ENCODE results near the gene ANKRD13D.
"Not testable (repeated sequence)": the region's sequence is repeated elsewhere in the genome, so short reads cannot be mapped to it uniquely, and the experiment has no call there.

Gene ANKRD13D

GRCh38 chr11:67260885-67261639, 28.0 kb upstream of the ANKRD13D start:
- not testable (repeated sequence) for DNase-seq (ENCODE audit: low read depth)
- H3K4me3 ChIP-seq (ENCODE audit: low read depth, low read length) = peak overlapping the region; percentile 47

GRCh38 chr11:67261640-67261945, 27.5 kb upstream of the ANKRD13D start:
- peak overlapping the region; percentile 47 for H3K4me3 ChIP-seq (ENCODE audit: low read depth, low read length)
- DNase-seq (ENCODE audit: low read depth) = no peak

DNA sequence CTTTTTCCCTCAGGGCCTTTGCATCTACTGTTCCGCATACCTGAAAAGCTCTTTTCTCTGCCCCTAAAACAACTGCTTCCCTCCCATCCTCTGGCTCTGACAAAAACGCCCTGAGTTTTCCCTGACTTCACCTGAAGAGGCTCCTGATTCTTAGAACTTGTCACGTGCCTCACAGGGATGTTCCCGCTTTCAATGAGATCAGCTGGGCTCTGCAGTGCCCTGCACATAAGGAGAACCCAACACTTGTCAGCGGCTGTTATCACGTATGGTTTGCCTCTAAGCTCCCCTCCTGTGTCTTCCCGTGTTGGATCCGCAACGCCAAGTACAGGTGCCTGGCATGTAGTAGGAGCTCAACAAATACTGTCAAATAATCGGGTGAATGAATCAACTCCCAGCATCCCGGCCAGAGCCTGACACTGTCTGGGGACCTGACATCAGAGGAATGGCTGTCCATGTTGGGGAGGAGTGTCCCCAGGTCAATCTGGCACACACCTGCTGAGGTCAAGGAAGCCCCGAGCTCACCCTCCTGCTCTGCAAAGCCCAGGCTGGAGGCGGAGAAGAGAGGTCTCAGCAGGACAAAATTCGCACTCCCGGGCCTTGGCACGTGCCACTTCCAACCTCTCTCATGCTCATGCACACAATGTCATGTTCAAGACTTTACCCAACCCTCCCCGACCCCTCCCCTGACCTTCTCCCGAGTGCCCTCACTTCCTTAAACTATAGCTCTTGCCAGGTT, 27.0 kb upstream of the ANKRD13D start:
- no peak overlapping the region for H3K4me3 ChIP-seq (ENCODE audit: low read depth, low read length)
- DNase-seq (ENCODE audit: low read depth) = no peak

DNA sequence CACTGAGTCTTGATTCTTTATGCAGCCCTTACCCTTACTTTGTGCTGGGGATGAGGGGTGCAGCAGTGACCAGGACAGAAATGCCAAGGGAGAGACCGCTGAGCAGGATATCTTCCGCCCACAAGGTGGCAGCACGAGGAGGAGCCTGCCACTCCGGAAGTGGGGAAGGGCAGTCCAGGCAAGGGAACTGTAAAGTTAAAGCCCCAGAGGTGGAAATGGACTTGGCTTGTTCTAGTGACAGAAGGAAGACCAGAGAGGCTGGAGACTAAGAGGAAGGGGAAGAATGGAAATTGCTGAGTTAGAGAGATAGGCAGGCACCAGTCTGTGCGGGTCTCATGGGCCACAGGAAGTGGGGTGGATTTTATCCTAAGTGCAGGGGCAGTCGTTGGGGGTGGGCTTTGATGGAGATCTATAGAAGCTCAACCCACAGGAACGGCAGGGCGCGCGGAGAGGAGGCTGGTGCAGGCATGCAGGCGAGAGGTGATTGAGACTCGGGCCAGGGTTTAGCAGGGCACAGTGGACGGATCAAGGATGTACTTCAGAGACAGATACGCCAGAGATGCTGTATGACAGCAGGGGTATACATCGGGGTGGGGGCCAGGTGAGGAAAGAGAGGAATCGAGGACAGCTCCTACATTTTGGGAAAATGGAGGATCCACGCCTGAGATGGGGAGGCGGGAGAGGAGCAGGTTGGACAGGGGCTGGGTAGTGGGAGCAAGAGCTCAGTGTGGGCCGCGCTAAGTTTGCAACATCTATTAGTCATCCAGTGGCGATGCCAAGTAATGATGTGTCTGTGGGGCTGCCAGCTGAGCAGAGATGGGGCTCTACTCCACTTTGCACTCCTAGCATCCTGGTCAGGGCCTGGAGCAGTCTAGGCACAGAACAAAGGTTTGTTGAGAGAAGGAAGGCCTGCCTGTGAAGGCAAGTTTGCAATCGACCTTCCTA, 26.1 kb upstream of the ANKRD13D start:
- no peak overlapping the region for H3K4me3 ChIP-seq (ENCODE audit: low read depth, low read length)
- peak; percentile 55 for DNase-seq (ENCODE audit: low read depth)

GRCh38 chr11:67264260-67264659, 24.8 kb upstream of the ANKRD13D start:
- no peak for DNase-seq (ENCODE audit: low read depth)
- H3K4me3 ChIP-seq (ENCODE audit: low read depth, low read length) = no peak overlapping the region

GRCh38 chr11:67264877-67265632, 24.0 kb upstream of the ANKRD13D start:
- no peak for DNase-seq (ENCODE audit: low read depth)

DNA sequence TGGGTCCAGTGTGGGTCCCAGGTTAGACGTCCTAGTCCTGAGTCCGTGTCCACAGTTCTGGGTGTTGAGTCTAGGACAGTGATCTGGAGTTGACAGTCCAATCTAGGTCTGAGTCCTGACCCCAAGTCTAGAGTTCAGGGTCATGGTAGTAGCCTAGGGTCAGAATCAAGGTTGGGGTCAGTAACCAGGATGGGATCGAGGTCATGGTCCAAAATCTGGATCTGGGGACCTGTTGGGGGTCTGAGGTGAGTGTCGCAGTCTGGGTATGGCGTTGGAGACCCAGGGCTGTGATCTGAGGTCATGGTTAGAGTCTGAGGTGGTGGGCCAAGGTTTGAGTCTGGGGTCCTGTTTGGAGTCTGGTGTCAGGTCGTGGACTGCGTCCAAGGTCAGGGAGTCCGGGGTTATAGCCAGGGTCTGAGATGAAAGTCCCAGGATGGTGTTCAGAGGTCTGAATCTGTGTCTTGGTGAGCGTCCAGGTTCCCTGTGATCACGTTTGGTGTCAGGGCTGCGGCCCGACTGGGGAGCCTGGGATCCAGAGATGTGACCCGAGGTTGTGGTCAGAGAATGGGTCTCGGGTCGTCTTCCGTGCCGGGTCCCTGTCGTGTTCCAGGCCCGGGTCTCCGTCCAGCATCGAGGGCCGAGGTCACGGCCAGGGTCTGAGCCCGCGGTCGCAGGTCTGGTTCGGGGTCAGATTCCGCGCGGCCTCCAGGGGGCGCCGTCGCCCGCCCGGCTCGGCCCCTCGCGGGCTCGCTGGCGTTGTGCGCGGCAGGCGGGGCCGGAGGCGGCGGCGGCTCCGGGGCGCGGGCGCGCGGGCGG, 23.3 kb upstream of the ANKRD13D start:
- peak overlapping the region; percentile 30 for H3K4me3 ChIP-seq (ENCODE audit: low read depth, low read length)
- DNase-seq (ENCODE audit: low read depth) = no peak

More at GRCh38 chr11:67264877-67265632, 24.0 kb upstream of the ANKRD13D start:
- H3K4me3 ChIP-seq (ENCODE audit: low read depth, low read length) = no peak overlapping the region

DNA sequence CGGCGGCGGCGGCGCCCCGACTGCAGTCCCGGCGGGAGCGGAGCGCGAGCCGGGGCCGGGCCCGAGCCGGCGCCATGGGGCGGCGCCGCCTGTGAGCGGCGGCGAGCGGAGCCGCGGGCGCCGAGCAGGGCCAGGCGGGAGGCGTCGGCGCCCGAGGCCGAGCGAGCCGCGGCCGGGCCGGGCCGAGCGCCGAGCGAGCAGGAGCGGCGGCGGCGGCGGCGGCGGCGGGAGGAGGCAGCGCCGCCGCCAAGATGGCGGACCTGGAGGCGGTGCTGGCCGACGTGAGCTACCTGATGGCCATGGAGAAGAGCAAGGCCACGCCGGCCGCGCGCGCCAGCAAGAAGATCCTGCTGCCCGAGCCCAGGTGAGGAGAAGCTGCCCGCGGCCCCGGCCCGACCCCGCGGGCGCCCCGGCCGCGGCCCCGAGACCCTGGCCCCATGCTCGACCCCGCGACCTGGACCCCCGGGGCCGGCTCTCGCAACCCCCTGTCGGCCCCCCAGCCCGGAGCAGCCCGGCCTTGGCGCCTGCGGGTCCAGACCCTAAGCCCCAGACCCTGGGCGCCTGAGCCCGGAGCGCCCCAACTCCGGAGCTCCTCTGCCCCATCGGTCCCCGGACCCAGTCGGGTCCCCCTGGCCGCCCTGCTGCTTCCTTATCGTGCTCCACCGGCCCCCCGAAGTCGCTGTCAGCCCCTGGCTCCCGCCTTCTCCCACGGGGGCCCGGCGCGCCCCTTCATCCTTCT, 22.5 kb upstream of the ANKRD13D start, which contains the start of gene GRK2:
GRK2 (plus strand) TSS at position 25 of the 739 bp plus-strand sequence; CDS start at position 252, 227 bp downstream.
- H3K4me3 ChIP-seq (ENCODE audit: low read depth, low read length) = peak within 1 kb of the TSS; percentile 88
- no peak for DNase-seq (ENCODE audit: low read depth)

GRCh38 chr11:67267188-67268080, 21.7 kb upstream of the ANKRD13D start:
- peak overlapping the region; percentile 88 for H3K4me3 ChIP-seq (ENCODE audit: low read depth, low read length)
- DNase-seq (ENCODE audit: low read depth) = no peak

DNA sequence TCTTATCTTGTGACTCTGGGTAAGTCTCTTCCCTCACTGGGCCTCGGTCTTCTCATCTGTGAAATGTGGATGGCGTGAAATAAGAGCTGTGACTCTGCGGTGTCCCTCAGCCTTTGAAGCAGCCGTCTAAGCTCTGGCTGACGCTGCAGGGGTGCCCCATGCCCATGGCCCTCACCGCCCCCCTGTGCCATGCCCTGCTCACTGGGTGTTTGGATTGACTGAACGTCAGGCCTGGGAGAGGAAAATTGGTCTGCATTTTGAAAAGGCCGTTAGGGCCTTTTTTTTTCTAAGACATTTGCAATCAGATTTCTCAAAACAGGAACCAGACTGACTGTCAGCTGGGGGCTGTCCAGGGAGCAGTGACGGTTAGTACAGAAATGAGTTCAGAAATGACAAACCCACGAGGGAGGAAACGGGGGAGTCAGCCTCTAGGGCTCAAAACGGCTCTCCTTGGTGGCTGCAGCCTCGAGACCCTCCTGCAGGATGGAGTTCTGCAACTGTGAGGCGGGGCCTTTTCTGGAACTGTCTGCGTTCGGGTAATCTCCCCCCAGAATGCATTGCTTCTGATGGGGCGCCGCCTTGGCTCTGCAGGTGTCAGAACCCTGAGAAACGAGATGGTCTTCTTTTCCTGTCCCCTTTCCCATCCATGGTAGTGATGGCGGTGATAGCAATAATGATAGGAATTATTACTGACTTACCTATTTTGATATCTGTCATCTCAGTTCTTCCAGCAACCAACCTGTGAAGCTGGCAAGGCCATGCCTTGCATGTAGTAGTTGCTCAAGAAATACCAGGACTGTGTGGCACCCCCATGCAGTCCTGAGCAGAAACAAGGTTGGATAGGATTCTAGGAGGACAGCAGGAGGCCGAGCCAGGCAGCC, 20.8 kb upstream of the ANKRD13D start:
- no peak for DNase-seq (ENCODE audit: low read depth)
- H3K4me3 ChIP-seq (ENCODE audit: low read depth, low read length) = peak overlapping the region; percentile 88

- DNase-seq (ENCODE audit: low read depth) = no peak
- H3K4me3 ChIP-seq (ENCODE audit: low read depth, low read length) = no peak overlapping the region
These were observed 20.2 kb upstream of the ANKRD13D start for GRCh38 chr11:67268962-67269268.

- DNase-seq (ENCODE audit: low read depth) = no peak
- peak overlapping the region; percentile 29 for H3K4me3 ChIP-seq (ENCODE audit: low read depth, low read length)
These were observed 19.5 kb upstream of the ANKRD13D start for GRCh38 chr11:67269401-67270255.

DNA sequence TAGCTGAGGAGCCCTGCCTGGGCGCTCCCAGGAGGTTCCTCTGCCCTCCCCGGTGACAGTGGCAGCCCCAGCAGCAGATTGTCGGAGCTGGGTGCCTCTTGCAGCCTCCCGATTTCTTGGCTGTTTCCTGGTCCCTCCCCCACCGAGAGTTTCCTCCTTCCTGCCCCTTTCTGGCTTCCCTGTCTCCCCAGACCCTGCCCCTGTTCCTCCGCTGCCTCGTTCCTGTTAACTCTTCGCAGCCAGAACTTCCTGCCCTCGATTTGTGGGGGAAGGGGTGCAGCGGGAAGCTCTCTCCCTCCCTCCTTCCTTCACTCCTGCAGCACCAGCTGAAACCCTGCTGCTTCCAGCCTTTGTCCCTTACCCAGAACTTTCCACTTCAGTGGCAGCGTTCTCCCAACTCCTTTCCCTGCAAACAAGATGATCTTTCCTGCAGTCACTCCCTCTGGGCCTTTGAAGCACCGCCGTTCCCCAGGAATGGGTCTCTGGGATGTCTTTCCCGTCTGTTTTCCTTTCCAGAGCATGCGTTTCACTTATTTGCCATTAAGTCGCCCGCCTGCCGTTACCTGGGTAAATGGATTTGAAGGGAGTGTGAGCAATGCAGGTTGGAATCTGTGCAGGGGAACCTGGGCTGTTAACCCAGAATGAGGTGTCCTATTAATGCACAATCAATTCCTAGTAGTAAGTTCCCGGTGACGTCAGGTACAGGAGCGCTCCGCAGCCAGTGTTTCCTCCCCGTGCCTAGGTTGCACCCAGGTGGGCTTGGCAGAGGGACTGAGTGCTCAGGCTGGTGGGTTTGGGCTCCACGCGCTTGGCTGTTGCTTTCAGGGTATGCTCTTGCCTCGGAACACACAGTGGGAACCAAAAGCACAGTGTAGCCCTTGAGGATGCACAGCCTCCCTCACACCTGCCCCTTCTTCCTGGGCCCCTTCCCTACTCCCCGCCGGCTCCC, 18.6 kb upstream of the ANKRD13D start:
- DNase-seq (ENCODE audit: low read depth) = no peak
- H3K4me3 ChIP-seq (ENCODE audit: low read depth, low read length) = peak overlapping the region; percentile 29

DNA sequence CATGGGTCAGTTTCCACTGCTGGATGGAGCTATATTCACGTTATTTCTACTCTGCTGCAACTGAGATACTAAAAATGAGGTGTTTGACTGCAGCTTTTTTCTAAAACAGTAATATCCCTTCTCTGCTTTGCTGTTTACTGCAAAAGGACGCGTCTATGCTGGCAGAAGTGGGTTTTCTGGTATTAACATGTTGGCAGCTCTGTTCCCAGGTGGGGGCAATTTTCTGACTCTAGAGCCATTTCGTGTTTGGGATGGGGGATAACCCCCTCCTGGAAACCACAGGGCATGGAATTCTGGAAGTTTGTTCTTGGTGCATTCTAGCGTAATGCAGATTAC, 17.9 kb upstream of the ANKRD13D start:
- H3K4me3 ChIP-seq (ENCODE audit: low read depth, low read length) = no peak overlapping the region
- no peak for DNase-seq (ENCODE audit: low read depth)
